GM21825 (cell line): Measurements from ENCODE around the gene YPEL3.
"Not testable (repeated sequence)": the region's sequence is repeated elsewhere in the genome, so short reads cannot be mapped to it uniquely, and the experiment has no call there.

Source experiments
- ATAC-seq: cut with Tn5 transposase; IDR thresholded peaks from one replicate; pipeline ENCODE4 v1.9.1; 2021; ENCODE audit warnings: mild to moderate bottlenecking, moderate library complexity; ENCODE audit not compliant: unreplicated experiment

YPEL3 gene

GRCh38 chr16:30096105-30096861 is at the start of gene YPEL3:
Gene YPEL3, minus strand, starts transcription at chr16:30096213. Its CDS starts 731 bp downstream, at chr16:30095482.
- no peak for ATAC-seq

- ATAC-seq, result no peak
Measured at GRCh38 chr16:30145657-30146056, 49.6 kb upstream of the YPEL3 start.

GRCh38 chr16:30144917-30145316 is 48.9 kb upstream of the YPEL3 start:
- no peak for ATAC-seq

- ATAC-seq, result no peak
Measured at GRCh38 chr16:30144017-30144416, 48.0 kb upstream of the YPEL3 start.

GRCh38 chr16:30143347-30143702 is 47.3 kb upstream of the YPEL3 start:
- ATAC-seq, result no peak

- ATAC-seq, result no peak
Measured at GRCh38 chr16:30142672-30143346, 46.8 kb upstream of the YPEL3 start.

- ATAC-seq, result no peak
Measured at GRCh38 chr16:30141750-30142149, 45.7 kb upstream of the YPEL3 start.

- no peak for ATAC-seq
Measured at GRCh38 chr16:30139583-30140481, 43.8 kb upstream of the YPEL3 start.

GRCh38 chr16:30137897-30138296 is 41.9 kb upstream of the YPEL3 start:
- no peak for ATAC-seq

GRCh38 chr16:30136971-30137605 is 41.1 kb upstream of the YPEL3 start:
- no peak for ATAC-seq

- no peak for ATAC-seq
Measured at GRCh38 chr16:30132591-30132990, 36.6 kb upstream of the YPEL3 start.

- ATAC-seq, result no peak
Measured at GRCh38 chr16:30131869-30132475, 36.0 kb upstream of the YPEL3 start.

GRCh38 chr16:30127993-30128392 is 32.0 kb upstream of the YPEL3 start:
- no peak for ATAC-seq

- not testable (repeated sequence) for ATAC-seq
Measured at GRCh38 chr16:30125690-30126089, 29.7 kb upstream of the YPEL3 start.

- ATAC-seq, result no peak
Measured at GRCh38 chr16:30124985-30125379, 29.0 kb upstream of the YPEL3 start.

- no peak for ATAC-seq
Measured at GRCh38 chr16:30122604-30123160, 26.7 kb upstream of the YPEL3 start.

GRCh38 chr16:30121741-30122571 is 25.9 kb upstream of the YPEL3 start:
- ATAC-seq, result no peak

GRCh38 chr16:30120340-30121105 is 24.5 kb upstream of the YPEL3 start:
- no peak for ATAC-seq

- ATAC-seq, result no peak
Measured at GRCh38 chr16:30119428-30119827, 23.4 kb upstream of the YPEL3 start.
